NB4 (cell line): ENCODE data around the gene ORM1.

Experiments used
- DNase-seq: peaks from one replicate; pipeline ENCODE4 v3.0.0; 2010; ENCODE audit warnings: low read depth
- H3K4me3 ChIP-seq: one replicate; pipeline ENCODE4 v1.5.1; 2011; ENCODE audit warnings: mild to moderate bottlenecking, low read depth, low read length, moderate library complexity
- MAX ChIP-seq: IDR thresholded peaks from 2 replicates; pipeline ENCODE4 v1.6.1; 2011; ENCODE audit warnings: low read depth, low read length
- MYC ChIP-seq: IDR thresholded peaks from 2 replicates; pipeline ENCODE4 v1.6.1; 2011; ENCODE audit warnings: low read depth, low read length
- POLR2A ChIP-seq: IDR thresholded peaks from 2 replicates; pipeline ENCODE4 v1.6.1; 2011; ENCODE audit warnings: mild to moderate bottlenecking; ENCODE audit not compliant: insufficient read length; ENCODE audit errors: extremely low read depth
- TF ChIP-seq, protein P1 (sequence below): IDR thresholded peaks from one replicate; pipeline ENCODE4 v1.5.1; 2012; ENCODE audit warnings: low read depth, low read length

Gene ORM1

DNA sequence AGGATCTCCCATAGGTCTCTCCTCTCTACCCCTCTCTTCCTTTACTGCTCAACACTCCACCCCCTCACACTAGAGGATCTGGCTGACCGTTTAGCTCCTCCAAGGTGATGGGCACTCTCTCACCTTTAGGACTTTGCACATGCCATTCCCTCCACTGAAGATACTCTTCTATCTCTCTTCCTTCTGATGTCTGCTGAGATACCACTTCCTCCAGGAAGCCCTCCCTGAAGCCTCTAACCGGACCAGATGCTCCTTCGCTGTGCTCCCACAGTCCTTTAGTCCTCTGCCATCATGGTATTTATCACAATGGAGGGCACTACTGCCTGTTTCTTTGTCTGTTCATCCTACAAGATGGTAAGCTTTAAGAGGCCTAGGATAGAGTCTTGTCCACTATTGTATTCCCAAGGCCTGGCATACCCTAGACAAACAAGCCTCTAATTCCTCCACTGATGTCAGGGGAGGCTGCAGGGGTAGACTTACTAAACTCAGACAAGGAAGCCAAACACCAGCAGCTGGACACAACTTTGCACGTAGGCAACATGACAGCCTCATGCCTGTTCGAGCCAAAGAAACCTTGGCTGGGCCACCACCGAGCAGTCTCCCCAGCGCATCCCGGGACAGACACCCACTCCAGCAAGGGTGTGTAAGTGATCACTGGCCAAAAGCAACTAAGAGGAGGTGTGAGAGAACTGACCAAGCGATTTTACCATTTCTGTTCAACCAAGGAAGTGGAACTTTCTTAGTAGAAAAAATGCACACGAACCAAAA is 27.0 kb downstream of the ORM1 start:
- TF ChIP-seq POLR2A, result no peak
- no peak for TF ChIP-seq MAX
- TF ChIP-seq, protein P1, sequence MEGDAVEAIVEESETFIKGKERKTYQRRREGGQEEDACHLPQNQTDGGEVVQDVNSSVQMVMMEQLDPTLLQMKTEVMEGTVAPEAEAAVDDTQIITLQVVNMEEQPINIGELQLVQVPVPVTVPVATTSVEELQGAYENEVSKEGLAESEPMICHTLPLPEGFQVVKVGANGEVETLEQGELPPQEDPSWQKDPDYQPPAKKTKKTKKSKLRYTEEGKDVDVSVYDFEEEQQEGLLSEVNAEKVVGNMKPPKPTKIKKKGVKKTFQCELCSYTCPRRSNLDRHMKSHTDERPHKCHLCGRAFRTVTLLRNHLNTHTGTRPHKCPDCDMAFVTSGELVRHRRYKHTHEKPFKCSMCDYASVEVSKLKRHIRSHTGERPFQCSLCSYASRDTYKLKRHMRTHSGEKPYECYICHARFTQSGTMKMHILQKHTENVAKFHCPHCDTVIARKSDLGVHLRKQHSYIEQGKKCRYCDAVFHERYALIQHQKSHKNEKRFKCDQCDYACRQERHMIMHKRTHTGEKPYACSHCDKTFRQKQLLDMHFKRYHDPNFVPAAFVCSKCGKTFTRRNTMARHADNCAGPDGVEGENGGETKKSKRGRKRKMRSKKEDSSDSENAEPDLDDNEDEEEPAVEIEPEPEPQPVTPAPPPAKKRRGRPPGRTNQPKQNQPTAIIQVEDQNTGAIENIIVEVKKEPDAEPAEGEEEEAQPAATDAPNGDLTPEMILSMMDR, result no peak
- no peak for TF ChIP-seq MYC
- no peak for DNase-seq
- no peak overlapping the region for H3K4me3 ChIP-seq

DNA sequence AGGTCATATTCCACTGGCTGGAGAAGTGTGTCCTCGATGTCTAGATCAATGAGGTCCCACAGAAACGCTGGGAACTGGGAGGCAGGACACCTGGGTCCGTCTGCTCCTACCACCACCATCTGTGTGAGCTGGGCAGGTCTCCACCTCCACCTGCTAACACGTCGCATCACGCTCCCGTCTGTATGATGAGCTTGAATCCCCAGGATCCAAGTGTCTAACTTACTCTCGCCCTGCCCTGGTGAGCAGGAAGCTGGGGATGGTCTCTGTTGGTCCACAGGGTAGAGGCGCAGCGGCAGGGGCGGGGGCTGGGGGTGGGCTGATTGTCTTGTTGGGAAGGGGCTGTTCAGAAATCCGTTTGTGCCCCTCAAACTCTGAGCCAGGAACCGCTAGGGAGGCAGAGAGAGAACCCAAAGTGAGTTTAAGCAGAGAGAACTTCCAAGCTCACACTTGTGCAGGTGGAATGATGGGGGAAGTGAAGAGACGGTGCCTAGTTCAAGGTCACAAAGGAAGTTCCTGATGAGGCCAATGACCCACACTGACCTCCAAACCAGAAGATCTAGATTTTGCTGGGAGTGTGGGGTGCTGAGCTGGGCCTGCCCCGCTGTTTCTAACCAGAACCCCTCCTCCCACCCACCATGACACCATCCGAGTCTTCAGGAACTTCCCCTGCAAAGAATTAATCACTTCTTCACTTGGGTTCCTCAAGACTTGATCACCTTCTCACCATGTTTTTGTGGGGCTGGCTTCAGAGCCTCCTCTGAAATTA is 27.9 kb downstream of the ORM1 start:
- H3K4me3 ChIP-seq, result no peak overlapping the region
- TF ChIP-seq MYC, result no peak
- TF ChIP-seq POLR2A, result no peak
- no peak for DNase-seq

- DNase-seq, result no peak
- no peak overlapping the region for H3K4me3 ChIP-seq
- no peak for TF ChIP-seq POLR2A
- TF ChIP-seq, protein P1, result no peak
Measured at GRCh38 chr9:114351932-114352331, 29.0 kb downstream of the ORM1 start.

- H3K4me3 ChIP-seq, result no peak overlapping the region
- no peak for TF ChIP-seq POLR2A
- TF ChIP-seq MAX, result no peak
- TF ChIP-seq MYC, result no peak
- TF ChIP-seq, protein P1, result no peak
- no peak for DNase-seq
Measured at GRCh38 chr9:114355821-114356220, 32.9 kb downstream of the ORM1 start.

DNA sequence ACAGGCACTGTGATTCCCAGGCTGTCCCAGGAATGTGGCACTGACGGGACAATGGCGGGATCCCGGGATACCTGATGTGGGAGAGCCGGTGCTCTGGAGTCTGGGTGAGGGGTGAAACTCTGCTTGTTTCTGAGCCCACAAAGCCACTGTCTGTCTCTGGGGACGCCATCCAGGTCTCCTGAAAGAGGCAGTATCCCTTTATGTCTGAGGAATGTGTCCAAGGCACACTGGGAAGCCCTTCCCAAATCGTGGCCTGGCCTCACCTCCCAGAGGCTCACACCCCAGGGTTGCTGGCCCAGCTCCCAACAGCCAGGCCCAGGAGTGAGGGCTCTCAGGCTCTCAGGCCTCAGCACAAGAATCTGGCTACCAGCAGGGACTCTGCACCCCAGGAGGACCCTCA is 33.9 kb downstream of the ORM1 start:
- H3K4me3 ChIP-seq, result no peak overlapping the region
- DNase-seq, result no peak
- no peak for TF ChIP-seq POLR2A

DNA sequence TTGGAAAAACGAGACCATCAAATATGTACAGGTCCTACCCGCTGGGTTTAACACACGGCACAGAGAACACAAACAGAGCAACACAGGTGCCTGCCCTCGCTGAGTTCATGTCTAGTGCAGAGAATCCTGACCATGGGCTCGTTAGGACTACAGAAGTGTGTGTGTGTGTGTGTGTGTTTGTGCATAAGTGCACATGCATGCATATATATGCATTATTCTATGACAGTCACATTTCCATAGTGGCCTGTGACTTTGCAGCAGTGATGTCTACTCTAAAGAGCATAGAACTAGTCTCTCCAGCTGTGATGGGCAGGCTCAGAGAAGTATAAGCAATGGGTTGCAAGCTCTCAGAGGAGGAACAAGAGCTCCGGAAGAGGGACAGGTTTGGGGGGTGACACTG is 34.5 kb downstream of the ORM1 start:
- no peak for DNase-seq
- no peak overlapping the region for H3K4me3 ChIP-seq
- TF ChIP-seq POLR2A (no peak), MYC (no peak), MAX (no peak)
- TF ChIP-seq, protein P1, result no peak

DNA sequence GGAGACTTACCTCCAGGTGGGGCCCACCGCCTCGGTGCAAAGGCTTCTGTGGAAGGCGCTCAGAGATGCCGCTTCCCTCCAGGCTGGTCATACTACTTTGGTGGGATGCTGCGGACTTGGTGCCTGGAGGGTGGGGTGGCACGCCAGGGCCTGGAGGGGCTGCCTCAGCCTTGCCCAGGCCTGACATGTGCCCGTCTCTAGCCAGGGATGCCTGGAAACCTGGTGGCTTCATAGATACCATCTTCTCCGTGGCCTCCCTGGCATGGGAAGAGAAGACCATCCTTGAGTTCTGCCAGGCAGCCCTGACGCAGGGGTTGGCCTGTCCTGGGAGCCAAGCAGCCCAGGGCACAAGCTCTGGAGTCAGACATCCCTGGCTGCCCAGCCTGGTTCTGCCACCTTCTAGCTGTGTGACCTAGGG is 35.0 kb downstream of the ORM1 start:
- H3K4me3 ChIP-seq, result no peak overlapping the region
- DNase-seq, result no peak
- no peak for TF ChIP-seq MAX
- TF ChIP-seq, protein P1, result no peak
- TF ChIP-seq MYC, result no peak
- TF ChIP-seq POLR2A, result no peak
